Panc1 (cell line): ENCODE data around the gene PCNX1. TPM values are rescaled to one million over a fixed set of nuclear protein-coding genes. Genes with fewer than 3 reads are reported as not detected.
"Not testable (repeated sequence)": the region's sequence is repeated elsewhere in the genome, so short reads cannot be mapped to it uniquely, and the experiment has no call there.

ENCODE experiments used
- ATAC-seq: fragments of 200-7000 bp; cut with Tn5 transposase; 2 replicates; pipeline ENCODE4 v1.9.1; 2020; ENCODE audit warnings: mild to moderate bottlenecking, moderate library complexity
- BruUV-seq: library from RNA; stranded (reverse); fragments of 400-500 nt; replicated peaks from 2 replicates; lab custom pipeline; 2021; lab: Mats Ljungman, UMichigan
- CTCF ChIA-PET: fragments of 300-600 bp; sonication (Branson Sonifier 250); formaldehyde crosslinking; loops from one replicate; lab custom pipeline; 2022; ENCODE audit warnings: antibody characterized with exemption; lab: Charles Lee
- POLR2A ChIA-PET: fragments of 300-600 bp; sonication (Branson Sonifier 250); formaldehyde crosslinking; loops from one replicate; lab custom pipeline; 2022; ENCODE audit warnings: antibody characterized with exemption; lab: Charles Lee
- DNase-seq: peaks from one replicate; pipeline ENCODE4 v3.0.0-alpha.2; 2010; ENCODE audit warnings: low read depth, low spot score
- H3K27ac ChIP-seq: 2 replicates; pipeline ENCODE4 v1.5.1; 2011; ENCODE audit warnings: mild to moderate bottlenecking, low read length, inconsistent platforms
- H3K27me3 ChIP-seq: fragments of 200-500 bp; sonication (Bioruptor generic); 2 replicates; pipeline ENCODE4 v1.6.0; 2014; ENCODE audit warnings: low read length, inconsistent platforms; ENCODE audit not compliant: control insufficient read depth, insufficient read depth
- H3K36me3 ChIP-seq: fragments of 200-500 bp; sonication (Bioruptor generic); 2 replicates; pipeline ENCODE4 v1.5.1; 2014; ENCODE audit warnings: inconsistent platforms, mild to moderate bottlenecking, low read length, moderate library complexity; ENCODE audit not compliant: control insufficient read depth, insufficient read depth
- H3K4me1 ChIP-seq: 2 replicates; pipeline ENCODE4 v1.5.1; 2011; ENCODE audit warnings: inconsistent platforms, mild to moderate bottlenecking, low read length, moderate library complexity; ENCODE audit not compliant: control insufficient read depth, insufficient read depth
- H3K4me3 ChIP-seq, 2 experiments: 2 replicates each; pipeline ENCODE4 v1.5.1; 2011 to 2012; ENCODE audit warnings: low read depth in 2 of 2, low read length in 2 of 2, mild to moderate bottlenecking in 2 of 2, inconsistent platforms in 1 of 2, moderate library complexity in 1 of 2
- H3K9me3 ChIP-seq: fragments of 200-500 bp; sonication (Bioruptor generic); 2 replicates; pipeline ENCODE4 v1.5.1; 2014; ENCODE audit warnings: low read depth, mild to moderate bottlenecking, inconsistent platforms, low read length, moderate library complexity; ENCODE audit not compliant: control insufficient read depth, insufficient read depth
- CTCF ChIP-seq: fragments of 450-650 bp; IDR thresholded peaks from 2 replicates; pipeline ENCODE4 v1.5.1; 2017; ENCODE audit warnings: mild to moderate bottlenecking
- POLR2AphosphoS5 ChIP-seq: IDR thresholded peaks from 2 replicates; pipeline ENCODE4 v1.6.1; 2012; ENCODE audit warnings: mild to moderate bottlenecking, low read depth, low read length, moderate library complexity
- REST ChIP-seq, 2 experiments: IDR thresholded peaks; 2 replicates each; pipeline ENCODE4 v1.6.1; 2011 to 2012; ENCODE audit warnings: low read depth in 2 of 2, control low read depth in 1 of 2, low read length in 1 of 2, mild to moderate bottlenecking in 1 of 2, moderate library complexity in 1 of 2; ENCODE audit not compliant: insufficient read depth in 1 of 2
- SIN3A ChIP-seq: IDR thresholded peaks from 2 replicates; pipeline ENCODE4 v1.6.1; 2012; ENCODE audit warnings: low read depth, mild to moderate bottlenecking, low read length, moderate library complexity, borderline replicate concordance; ENCODE audit not compliant: insufficient read depth
- TCF7L2 ChIP-seq: IDR thresholded peaks from 2 replicates; pipeline ENCODE4 v1.6.1; 2011; ENCODE audit warnings: mild to moderate bottlenecking, low read depth, low read length, inconsistent platforms
- in situ Hi-C: cut with HindIII; loops from 2 replicates; pipeline ENCODE4 v1.10.0; 2016; ENCODE audit warnings: low sequenced_read_pairs, low pct_unique_long_range_greater_than_20kb
- intact Hi-C: fragments of 100-400 bp; cut with micrococcal nuclease; formaldehyde crosslinking; loops from one replicate; pipeline ENCODE4 v1.10.0; 2022; ENCODE audit not compliant: unreplicated experiment
- total RNA-seq: library from RNA; stranded (reverse); gene quantifications from one replicate; pipeline ENCODE4 v1.2.1, GENCODE V29; 2021; ENCODE audit not compliant: unreplicated experiment

PCNX1 gene
- total RNA-seq, 1 experiment from 2014 or later, result 30.5 TPM

- no TSS peak for BruUV-seq
- ATAC-seq (no peak), DNase-seq (no peak)
- Histone ChIP-seq H3K27ac (no peak overlapping the region), H3K4me1 (no peaks in the 10 kb centered on the region), H3K4me3 (no peak overlapping the region), H3K36me3 (no peaks in the 10 kb centered on the region; the same call in 1 of the 2 replicates), H3K27me3 (no peaks in the 10 kb centered on the region), H3K9me3 (no peaks in the 10 kb centered on the region)
- ChIA-PET POLR2A (interaction anchor here (0.7 kb wide), 1 partner anchor 188 kb away, joined by 10 read pairs; no protein-coding TSS in a partner anchor), CTCF (interaction anchor here (0.6 kb wide), 1 partner anchor 355 kb away, joined by 4 read pairs; no protein-coding TSS in a partner anchor)
- TF ChIP-seq CTCF (no peak), POLR2AphosphoS5 (no peak), REST (IDR thresholded peaks at IDR 0.05; ENCODE audit: insufficient read depth in 1 of 2, low read depth in 2 of 2, low read length in 1 of 2) (no peak), SIN3A (no peak), TCF7L2 (no peak)
- in situ Hi-C loops, result no loop called here
- intact Hi-C loops, result no loop called here
Observed at GRCh38 chr14:71012888-71013287, 105.6 kb downstream of the PCNX1 start.

GRCh38 chr14:71013551-71014192 is 106.4 kb downstream of the PCNX1 start:
- Histone ChIP-seq H3K9me3 (no peaks in the 10 kb centered on the region), H3K4me1 (no peaks in the 10 kb centered on the region), H3K27ac (no peak overlapping the region), H3K27me3 (no peaks in the 10 kb centered on the region), H3K36me3 (no peaks in the 10 kb centered on the region; the same call in 1 of the 2 replicates), H3K4me3 (no peak overlapping the region)
- POLR2A ChIA-PET, result no interaction called here
- in situ Hi-C loops, result no loop called here
- CTCF ChIA-PET, result no interaction called here
- DNase-seq (no peak), ATAC-seq (no peak)
- TF ChIP-seq REST (IDR thresholded peaks at IDR 0.05; ENCODE audit: insufficient read depth in 1 of 2, low read depth in 2 of 2, low read length in 1 of 2) (no peak), POLR2AphosphoS5 (no peak), TCF7L2 (no peak), SIN3A (no peak), CTCF (no peak)
- intact Hi-C loops, result no loop called here
- no TSS peak for BruUV-seq

- H3K36me3 ChIP-seq, intact Hi-C loops, ATAC-seq, BruUV-seq, H3K4me3 ChIP-seq, CTCF ChIA-PET, in situ Hi-C loops, H3K9me3 ChIP-seq, H3K4me1 ChIP-seq, H3K27me3 ChIP-seq, H3K27ac ChIP-seq, POLR2A ChIA-PET, DNase-seq: not testable (repeated sequence)
Observed at GRCh38 chr14:71019917-71020316, 112.7 kb downstream of the PCNX1 start.
